Heart left ventricle (tissue), 16 donors: ENCODE data around the gene STK35. TPM values are rescaled to one million over a fixed set of nuclear protein-coding genes. Genes with fewer than 3 reads are reported as not detected.

ENCODE experiments used
- ATAC-seq, 4 donors: fragments of 200-7000 bp; cut with Tn5 transposase; one replicate each; pipeline ENCODE4 v1.9.1; 2020 to 2022; ENCODE audit warnings: moderate library complexity in 4 of 4, mild to moderate bottlenecking in 3 of 4, moderate number of reproducible peaks in 1 of 4
- DNase-seq, 5 donors: peaks; one replicate each; pipeline ENCODE4 v3.0.0-alpha.2; 2020
- H3K27ac ChIP-seq, 12 donors: fragments of 200-600 bp; sonication (generic) in 4 of 12; one replicate each; pipeline versions ENCODE4 v1.5.0 to v1.8.0; 2016 to 2022; ENCODE audit warnings: mild to moderate bottlenecking in 2 of 12
- H3K27me3 ChIP-seq, 9 donors: fragments of 200-600 bp; sonication (generic) in 2 of 9; one replicate each; pipeline versions ENCODE4 v1.5.1 to v1.8.0; 2016 to 2022; ENCODE audit warnings: mild to moderate bottlenecking in 3 of 9
- H3K36me3 ChIP-seq, 9 donors: fragments of 200-600 bp; sonication (generic) in 2 of 9; one replicate each; pipeline versions ENCODE4 v1.5.0 to v1.8.0; 2018 to 2022; ENCODE audit warnings: mild to moderate bottlenecking in 2 of 9
- H3K4me1 ChIP-seq, 12 donors: fragments of 200-600 bp; sonication (generic) in 4 of 12; one replicate each; pipeline versions ENCODE4 v1.5.0 to v1.8.0; 2016 to 2022; ENCODE audit warnings: mild to moderate bottlenecking in 3 of 12
- H3K4me3 ChIP-seq, 12 donors: fragments of 200-600 bp; sonication (generic) in 4 of 12; one replicate each; pipeline versions ENCODE4 v1.5.0 to v1.8.0; 2017 to 2022; ENCODE audit warnings: mild to moderate bottlenecking in 9 of 12, moderate library complexity in 4 of 12
- H3K9me3 ChIP-seq, 12 donors: fragments of 200-600 bp; sonication (generic) in 4 of 12; one replicate each; pipeline versions ENCODE4 v1.5.0 to v1.8.0; 2016 to 2022; ENCODE audit warnings: mild to moderate bottlenecking in 1 of 12
- CTCF ChIP-seq, 12 donors: fragments of 200-600 bp; sonication (generic) in 4 of 12; IDR thresholded peaks; one replicate each; pipeline versions ENCODE4 v1.5.0 to v1.8.0; 2018 to 2022; ENCODE audit warnings: antibody characterized with exemption in 12 of 12, mild to moderate bottlenecking in 5 of 12
- POLR2A ChIP-seq, 2 donors: fragments of 450-650 bp; IDR thresholded peaks; one replicate each; pipeline ENCODE4 v1.6.1; 2017; ENCODE audit warnings: antibody characterized with exemption in 2 of 2, mild to moderate bottlenecking in 2 of 2, moderate library complexity in 2 of 2
- WGBS, 4 donors: extraction: QIAGEN DNeasy Blood & Tissue Kit in 2 of 4; methylation state at CpG; one replicate each; pipeline versions ENCODE4 v1.1.5 to v1.1.7; 2013 to 2018; 5-methylcytosine and 5-hydroxymethylcytosine counted together
- intact Hi-C, 10 donors: fragments of 100-400 bp; cut with DNase I; formaldehyde crosslinking; loops; one replicate each; pipeline versions ENCODE4 v1.11.1 to v1.14.2; 2022
- polyA plus RNA-seq, 2 donors: library from polyadenylated mRNA; stranded (reverse); fragments of 200-250 nt; gene quantifications; one replicate each; pipeline ENCODE4 v1.2.3, GENCODE V29; 2013
- total RNA-seq, 9 donors: library from RNA; depleted of rRNA in 2 of 9; stranded (reverse); fragments of >200 nt in 2 of 9; fragmentation: NEBNext Ultra II Directional in 3 of 9; extraction: Animal tissue kit (Norgen Biotek cat#: 25700) in 3 of 9; gene quantifications; one replicate each; pipeline versions ENCODE4 v1.1.0 to v1.2.4, GENCODE V29; 2016 to 2023
- donor health status: ischemic (EF 13 %, LVEDD 7.1; RV severe dilation, severe dysfunction).
- donor health status: healthy with polysubstance abuse.
- donor health status: DM: no; HTN: yes; CAD: no.
- donor health status: DM: no; HTN: no; CAD: no.
- donor health status: ischemic (EF 25% LVEDD 6.9; RV normal size, moderate dysfunction).
- donor health status: ischemic (EF 25% LVEDD 5.7; RV mildly dilated, moderate dysfunction).
- donor health status: healthy.
- donor health status: DM: yes; HTN: yes; CAD: no.
- donor health status: ischemic (EF 35%, LVEDD 5.7; RV mildly dilated, moderate dysfunction).
- donor health status: nonischemic (EF 11% LVEDD 7.7; RV severe dilation, severe dysfunction).
- donor health status: DM: yes; HTN: yes; CAD: no.
- donor health status: PGD.
- donor health status: ischemic (EF 29% LVEDD 5.4; RV normal size, mild dysfunction).
- donor health status: nonischemic (EF 23%, LVEDD 6.1; RV moderate dilation, normal function).

STK35 gene
- total and polyA plus RNA-seq, 11 donors = 6.0 to 23.0 (median 14.3) TPM

- H3K4me3 ChIP-seq = no peak overlapping the region
- 83 to 86% (median 86%) methylated on average over 10 of the region's 10 CpGs for WGBS, 4 donors
- TF ChIP-seq CTCF (IDR thresholded peaks at IDR 0.05) (no peak), POLR2A (IDR thresholded peaks at IDR 0.05) (no peak)
- no peak for DNase-seq
- peak overlapping the region; percentile 75 to 89 (median 83) for H3K27ac ChIP-seq
- no peaks in the 10 kb centered on the region for H3K27me3 ChIP-seq
- intact Hi-C loops = loop anchor here in 6 of 10 donors (2.0 to 5.0 kb wide), 3 partner anchors 35 to 39 kb away; no protein-coding TSS in a partner anchor
- ATAC-seq = no peak
- H3K4me1 ChIP-seq = peaks cover 3 to 89% (median 60%) of the 10 kb centered on the region in 12 donors
- H3K36me3 ChIP-seq = peaks cover 0 to 32% (median 18%) of the 10 kb centered on the region in 9 donors
- H3K9me3 ChIP-seq = no peaks in the 10 kb centered on the region
Measured at GRCh38 chr20:2141600-2142575, 40.3 kb downstream of the STK35 start.

GRCh38 chr20:2142649-2143048 lies 41.0 kb downstream of the STK35 start:
- Histone ChIP-seq H3K27me3 (no peaks in the 10 kb centered on the region), H3K9me3 (no peaks in the 10 kb centered on the region), H3K4me1 (peaks cover 3 to 85% (median 57%) of the 10 kb centered on the region in 12 donors), H3K27ac (peak overlapping the region; percentile 75 to 89 (median 83)), H3K36me3 (peaks cover 0 to 39% (median 19%) of the 10 kb centered on the region in 9 donors), H3K4me3 (no peak overlapping the region)
- intact Hi-C loops = loop anchor here in 5 of 10 donors (2.0 to 5.0 kb wide), 3 partner anchors 35 to 40 kb away; no protein-coding TSS in a partner anchor
- peak in 4 of 5 donors; percentile 44 to 77 (median 60) for DNase-seq
- ATAC-seq = peak; percentile 66 to 75 (median 70)
- 40 to 75% (median 61%) methylated on average over 6 of the region's 6 CpGs for WGBS, 4 donors
- no peak for TF ChIP-seq CTCF (IDR thresholded peaks at IDR 0.05)
- no peak for TF ChIP-seq POLR2A (IDR thresholded peaks at IDR 0.05)

GRCh38 chr20:2143594-2143993 lies 42.0 kb downstream of the STK35 start:
- Histone ChIP-seq H3K27me3 (no peaks in the 10 kb centered on the region), H3K36me3 (peaks cover 0 to 47% (median 19%) of the 10 kb centered on the region in 9 donors), H3K27ac (peak overlapping the region in 11 of 12 donors; percentile 77 to 89 (median 85)), H3K4me3 (no peak overlapping the region), H3K9me3 (no peaks in the 10 kb centered on the region), H3K4me1 (peaks cover 2 to 76% (median 52%) of the 10 kb centered on the region in 12 donors)
- WGBS, 4 donors = 94 to 96% (median 95%) methylated on average over 10 of the region's 10 CpGs
- intact Hi-C loops = loop anchor here in 5 of 10 donors (2.0 to 5.0 kb wide), 3 partner anchors 36 to 41 kb away; no protein-coding TSS in a partner anchor
- ATAC-seq = no peak
- no peak for TF ChIP-seq POLR2A (IDR thresholded peaks at IDR 0.05)
- TF ChIP-seq CTCF (IDR thresholded peaks at IDR 0.05) = no peak
- no peak for DNase-seq

GRCh38 chr20:2144850-2145249 lies 43.2 kb downstream of the STK35 start:
- Histone ChIP-seq H3K4me1 (peaks cover 0 to 63% (median 41%) of the 10 kb centered on the region in 12 donors), H3K36me3 (peaks cover 0 to 50% (median 22%) of the 10 kb centered on the region in 9 donors), H3K27me3 (no peaks in the 10 kb centered on the region), H3K9me3 (no peaks in the 10 kb centered on the region), H3K27ac (peak overlapping the region in 3 of 12 donors; percentile 21 to 89 (median 87)), H3K4me3 (no peak overlapping the region)
- DNase-seq = no peak
- 94 to 96% (median 95%) methylated on average over 10 to 11 of the region's 11 CpGs for WGBS, 4 donors
- TF ChIP-seq CTCF (IDR thresholded peaks at IDR 0.05) (no peak), POLR2A (IDR thresholded peaks at IDR 0.05) (no peak)
- ATAC-seq = no peak
- intact Hi-C loops = loop anchor here in 4 of 10 donors (5.0 kb wide), 2 partner anchors 38 to 43 kb away; partner anchors contain the start of gene STK35 (in 1 of the 4)
